NCI-H345 treated with DMSO at 0.1 percent for 48 hours (cell line): Measurements from ENCODE around the gene CRACR2A.

Experiments
- DNase-seq: peaks from one replicate; lab custom pipeline; 2025; ENCODE audit not compliant: unreplicated experiment; lab: John Stamatoyannopoulos, UW

The CRACR2A gene

GRCh38 chr12:3571323-3571722 lies 181.6 kb downstream of the CRACR2A start:
- DNase-seq, result no peak

GRCh38 chr12:3568695-3569094 lies 184.2 kb downstream of the CRACR2A start:
- no peak for DNase-seq

GRCh38 chr12:3565985-3566384 lies 186.9 kb downstream of the CRACR2A start:
- DNase-seq, result no peak
